Measurements from ENCODE around the gene UNKL. TPM values are rescaled to one million over a fixed set of nuclear protein-coding genes. Genes with fewer than 3 reads are reported as not detected.

UNKL gene
- total RNA-seq, 2 donors from 2014 or later = 46.4 to 48.3 TPM

- no peaks in the 10 kb centered on the region for H3K9me3 Mint-ChIP-seq
- no peaks in the 10 kb centered on the region for H3K36me3 Mint-ChIP-seq (ENCODE audit: low read depth)
- Histone ChIP-seq H3K27me3 (ENCODE audit: control insufficient read depth, insufficient read depth, low read length, poor library complexity, severe bottlenecking) (no peaks in the 10 kb centered on the region), H3K9ac (ENCODE audit: extremely low read depth, low read length, poor library complexity, severe bottlenecking) (no peak within 1 kb of the TSS), H3K9me3 (ENCODE audit: control insufficient read depth, low read length) (no peaks in the 10 kb centered on the region), H3K36me3 (ENCODE audit: control insufficient read depth, insufficient read depth, low read length) (no peaks in the 10 kb centered on the region), H3K4me3 (ENCODE audit: low read length) (no peak within 1 kb of the TSS), H3K4me1 (ENCODE audit: control insufficient read depth, insufficient read depth, low read length) (no peaks in the 10 kb centered on the region), H3K27ac (ENCODE audit: low read depth, low read length) (peak within 1 kb of the TSS; percentile 57)
- peaks cover 3% of the 10 kb centered on the region for H3K4me1 Mint-ChIP-seq
- WGBS, 2 experiments (ENCODE audit: insufficient coverage in 1 of 2, insufficient read length in 1 of 2) = 86 to 89% methylated on average over 24 to 35 of the region's 35 CpGs
- no peaks in the 10 kb centered on the region for H3K27me3 Mint-ChIP-seq (ENCODE audit: insufficient read depth)
- no peak for DNase-seq
- no peak within 1 kb of the TSS for H3K4me3 Mint-ChIP-seq
- TF ChIP-seq CTCF (conservative IDR thresholded peaks at IDR 0.05) = peak; percentile 26
- no peak within 1 kb of the TSS for H3K27ac Mint-ChIP-seq
Observed at GRCh38 chr16:1430759-1431496, 16.4 kb upstream of the UNKL start, which contains the start of gene PERCC1. Gene PERCC1 (plus strand): TSS chr16:1431078. CDS start chr16:1432594, 1,516 bp downstream.

- Mint-ChIP-seq H3K4me3 (no peak overlapping the region), H3K27me3 (ENCODE audit: insufficient read depth) (no peaks in the 10 kb centered on the region), H3K4me1 (peaks cover 3% of the 10 kb centered on the region), H3K36me3 (ENCODE audit: low read depth) (no peaks in the 10 kb centered on the region), H3K9me3 (no peaks in the 10 kb centered on the region), H3K27ac (no peak overlapping the region)
- no peaks in the 10 kb centered on the region for H3K4me1 ChIP-seq (ENCODE audit: control insufficient read depth, insufficient read depth, low read length)
- DNase-seq = no peak
- no peak overlapping the region for H3K4me3 ChIP-seq (ENCODE audit: low read length)
- TF ChIP-seq CTCF (conservative IDR thresholded peaks at IDR 0.05) = no peak
- H3K36me3 ChIP-seq (ENCODE audit: control insufficient read depth, insufficient read depth, low read length) = no peaks in the 10 kb centered on the region
- H3K27me3 ChIP-seq (ENCODE audit: control insufficient read depth, insufficient read depth, low read length, poor library complexity, severe bottlenecking) = no peaks in the 10 kb centered on the region
- WGBS, 2 experiments (ENCODE audit: insufficient coverage in 1 of 2, insufficient read length in 1 of 2) = 80 to 90% methylated on average over 1 to 14 of the region's 14 CpGs
- H3K27ac ChIP-seq (ENCODE audit: low read depth, low read length) = no peak overlapping the region
- no peak overlapping the region for H3K9ac ChIP-seq (ENCODE audit: extremely low read depth, low read length, poor library complexity, severe bottlenecking)
- H3K9me3 ChIP-seq (ENCODE audit: control insufficient read depth, low read length) = no peaks in the 10 kb centered on the region
Observed at GRCh38 chr16:1430214-1430758, 15.8 kb upstream of the UNKL start.

- no peak overlapping the region for H3K4me3 ChIP-seq (ENCODE audit: low read length)
- H3K9ac ChIP-seq (ENCODE audit: extremely low read depth, low read length, poor library complexity, severe bottlenecking) = no peak overlapping the region
- no peaks in the 10 kb centered on the region for H3K27me3 Mint-ChIP-seq (ENCODE audit: insufficient read depth)
Observed at GRCh38 chr16:1429631-1430030, 15.1 kb upstream of the UNKL start.

More at GRCh38 chr16:1429631-1430030, 15.1 kb upstream of the UNKL start:
- H3K9me3 Mint-ChIP-seq = no peaks in the 10 kb centered on the region
- DNase-seq = no peak
- H3K4me3 Mint-ChIP-seq = no peak overlapping the region
- TF ChIP-seq CTCF (conservative IDR thresholded peaks at IDR 0.05) = no peak
- H3K36me3 Mint-ChIP-seq (ENCODE audit: low read depth) = no peaks in the 10 kb centered on the region
- H3K27ac Mint-ChIP-seq = no peak overlapping the region
- Histone ChIP-seq H3K4me1 (ENCODE audit: control insufficient read depth, insufficient read depth, low read length) (no peaks in the 10 kb centered on the region), H3K36me3 (ENCODE audit: control insufficient read depth, insufficient read depth, low read length) (no peaks in the 10 kb centered on the region), H3K27me3 (ENCODE audit: control insufficient read depth, insufficient read depth, low read length, poor library complexity, severe bottlenecking) (no peaks in the 10 kb centered on the region), H3K27ac (ENCODE audit: low read depth, low read length) (no peak overlapping the region), H3K9me3 (ENCODE audit: control insufficient read depth, low read length) (no peaks in the 10 kb centered on the region)
- 93 to 95% methylated on average over 11 to 13 of the region's 13 CpGs for WGBS, 2 experiments (ENCODE audit: insufficient coverage in 1 of 2, insufficient read length in 1 of 2)
- H3K4me1 Mint-ChIP-seq = peaks cover 3% of the 10 kb centered on the region

All from endodermal cell (in vitro differentiated cells).